ENCODE results near the gene MYL9. TPM values are rescaled to one million over a fixed set of nuclear protein-coding genes. Genes with fewer than 3 reads are reported as not detected.

The MYL9 gene
- total RNA-seq (2014; rRNA removed; shearing (Covaris generic)) (not detected in 2 replicates), total RNA-seq (2022) (not detected in 2 replicates), Bru-seq, nascent RNA (percentile 9 among the genes with signal in this experiment), BruChase-seq, experiment 1, labeled RNA remaining after a 6-hour chase (percentile 13 among the genes with signal in this experiment), BruChase-seq, experiment 2, labeled RNA remaining after a 2-hour chase (percentile 9 among the genes with signal in this experiment)
- long read RNA-seq, partial matches to known transcripts = 0 of 1 reads
- long read RNA-seq, other reads (novel, unspliced or antisense) = 1 of 1 reads

DNA sequence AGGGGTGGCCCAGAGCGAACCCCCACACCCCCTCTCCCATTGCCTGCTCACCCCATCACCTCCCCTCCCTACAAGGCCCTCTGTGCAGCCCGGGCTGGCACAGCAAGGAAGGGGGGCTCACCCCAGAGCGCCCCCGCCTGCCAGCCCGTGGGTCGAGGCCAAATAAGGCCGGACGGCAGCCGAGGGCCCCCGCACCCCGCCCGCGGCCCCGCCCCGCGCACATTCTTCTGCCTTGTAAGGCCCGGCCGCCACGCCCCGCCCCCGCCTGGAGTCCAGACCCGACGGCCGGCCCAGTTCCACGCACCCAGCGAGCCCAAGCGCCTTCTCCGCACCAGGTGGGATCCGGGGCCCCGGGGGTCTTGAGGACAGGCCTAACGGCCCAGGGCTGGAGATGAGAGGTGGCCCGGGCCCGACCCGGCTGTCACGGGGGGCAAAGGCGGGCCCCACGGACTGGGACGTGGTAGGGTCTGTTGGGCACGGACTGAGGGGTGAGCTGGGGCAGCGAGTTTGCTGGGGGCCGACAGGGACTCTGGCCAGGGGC lies at the start of gene MYL9:
TSS of gene MYL9 (plus strand) at position 293 of the 541 bp plus-strand sequence. CDS start 3,366 bp downstream, outside the sequence.
- ChIA-PET POLR2A (no interaction called here), CTCF (ENCODE audit: unreplicated experiment) (no interaction called here)
- intact Hi-C loops (cut with micrococcal nuclease; ENCODE audit: unreplicated experiment) = no loop called here
- no peaks in the 10 kb centered on the region for H4K20me1 ChIP-seq (ENCODE audit: insufficient read depth, low read length)
- BruUV-seq (replicated peaks) = no TSS peak
- H3K4me1 ChIP-seq (ENCODE audit: insufficient read depth, low read length, poor library complexity, severe bottlenecking) = no peaks in the 10 kb centered on the region
- H3K36me3 ChIP-seq (ENCODE audit: insufficient read depth, low read length) = no peaks in the 10 kb centered on the region
- H3K4me2 ChIP-seq (ENCODE audit: low read length) = no peak within 1 kb of the TSS
- H3K9me3 ChIP-seq (ENCODE audit: low read length) = no peaks in the 10 kb centered on the region
- H2AFZ ChIP-seq (ENCODE audit: low read length) = no peak within 1 kb of the TSS
- no peak for TF ChIP-seq EZH2phosphoT487 (IDR thresholded peaks at IDR 0.05; ENCODE audit: borderline replicate concordance, low read depth, low read length)
- TF ChIP-seq, protein P1, sequence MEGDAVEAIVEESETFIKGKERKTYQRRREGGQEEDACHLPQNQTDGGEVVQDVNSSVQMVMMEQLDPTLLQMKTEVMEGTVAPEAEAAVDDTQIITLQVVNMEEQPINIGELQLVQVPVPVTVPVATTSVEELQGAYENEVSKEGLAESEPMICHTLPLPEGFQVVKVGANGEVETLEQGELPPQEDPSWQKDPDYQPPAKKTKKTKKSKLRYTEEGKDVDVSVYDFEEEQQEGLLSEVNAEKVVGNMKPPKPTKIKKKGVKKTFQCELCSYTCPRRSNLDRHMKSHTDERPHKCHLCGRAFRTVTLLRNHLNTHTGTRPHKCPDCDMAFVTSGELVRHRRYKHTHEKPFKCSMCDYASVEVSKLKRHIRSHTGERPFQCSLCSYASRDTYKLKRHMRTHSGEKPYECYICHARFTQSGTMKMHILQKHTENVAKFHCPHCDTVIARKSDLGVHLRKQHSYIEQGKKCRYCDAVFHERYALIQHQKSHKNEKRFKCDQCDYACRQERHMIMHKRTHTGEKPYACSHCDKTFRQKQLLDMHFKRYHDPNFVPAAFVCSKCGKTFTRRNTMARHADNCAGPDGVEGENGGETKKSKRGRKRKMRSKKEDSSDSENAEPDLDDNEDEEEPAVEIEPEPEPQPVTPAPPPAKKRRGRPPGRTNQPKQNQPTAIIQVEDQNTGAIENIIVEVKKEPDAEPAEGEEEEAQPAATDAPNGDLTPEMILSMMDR (conservative IDR thresholded peaks at IDR 0.05; ENCODE audit: low read length) = no peak
- DNase-seq (ENCODE audit: low spot score) = no peak
- no peaks in the 10 kb centered on the region for H3K79me2 ChIP-seq (ENCODE audit: insufficient read depth, low read depth, low read length)
- no peak within 1 kb of the TSS for H3K4me3 ChIP-seq (ENCODE audit: low read depth, low read length, poor library complexity, severe bottlenecking)
- no peaks in the 10 kb centered on the region for H3K9me2 ChIP-seq (ENCODE audit: insufficient read depth, low read length)
- no peak within 1 kb of the TSS for H3K27ac ChIP-seq (ENCODE audit: low read depth, low read length, poor library complexity, severe bottlenecking)

DNA sequence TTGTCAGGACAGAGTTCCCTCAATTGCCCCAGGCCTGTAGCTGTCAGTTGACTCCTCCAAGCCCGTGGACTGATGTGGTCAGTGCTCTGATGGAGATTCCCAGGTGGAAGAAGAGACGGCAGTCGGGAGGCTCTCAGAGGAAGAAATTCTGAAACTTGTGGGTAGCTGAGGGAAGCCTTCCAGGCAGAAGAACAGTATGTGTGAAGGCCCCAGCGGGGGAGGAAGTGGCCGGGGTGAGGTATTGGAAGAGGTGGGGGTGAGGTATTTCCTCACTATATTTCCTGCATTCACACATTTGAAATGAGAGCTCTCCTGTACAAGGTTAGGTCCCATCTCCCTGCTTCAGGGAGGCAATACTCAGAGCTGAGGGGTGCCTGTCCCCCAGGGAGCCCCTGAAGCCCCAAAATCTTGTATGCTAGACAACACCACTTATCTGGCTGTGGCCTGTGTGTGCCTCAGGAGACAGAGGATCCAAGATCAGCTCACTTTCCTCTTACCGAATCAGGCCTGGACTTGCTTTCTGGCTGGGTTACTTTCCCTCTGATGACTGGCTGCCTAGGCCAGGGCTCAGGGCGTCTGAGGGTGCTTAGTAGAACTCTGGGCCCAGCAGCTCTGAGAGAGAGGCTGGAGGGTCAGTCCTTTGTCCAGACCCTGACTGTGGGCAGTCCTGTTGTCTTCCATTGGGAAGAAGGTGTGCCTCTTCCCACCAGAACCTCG lies 49.3 kb upstream of the MYL9 start:
- H3K36me3 ChIP-seq (ENCODE audit: insufficient read depth, low read length) = peaks cover 8% of the 10 kb centered on the region; the same call in 1 of the 2 replicates
- peak overlapping the region; percentile 8 for H3K27ac ChIP-seq (ENCODE audit: low read depth, low read length, poor library complexity, severe bottlenecking)
- no peak overlapping the region for H2AFZ ChIP-seq (ENCODE audit: low read length)
- TF ChIP-seq, protein P1 (conservative IDR thresholded peaks at IDR 0.05; ENCODE audit: low read length) = no peak
- TF ChIP-seq EZH2phosphoT487 (IDR thresholded peaks at IDR 0.05; ENCODE audit: borderline replicate concordance, low read depth, low read length) = no peak
- BruUV-seq (replicated peaks) = no TSS peak
- peak overlapping the region; percentile 8 for H3K4me3 ChIP-seq (ENCODE audit: low read depth, low read length, poor library complexity, severe bottlenecking)
- H3K4me1 ChIP-seq (ENCODE audit: insufficient read depth, low read length, poor library complexity, severe bottlenecking) = peaks cover 16% of the 10 kb centered on the region
- intact Hi-C loops (cut with micrococcal nuclease; ENCODE audit: unreplicated experiment) = no loop called here
- H3K9me3 ChIP-seq (ENCODE audit: low read length) = no peaks in the 10 kb centered on the region
- no peaks in the 10 kb centered on the region for H4K20me1 ChIP-seq (ENCODE audit: insufficient read depth, low read length)
- peak overlapping the region; percentile 47 for H3K4me2 ChIP-seq (ENCODE audit: low read length)
- H3K9me2 ChIP-seq (ENCODE audit: insufficient read depth, low read length) = no peaks in the 10 kb centered on the region
- H3K79me2 ChIP-seq (ENCODE audit: insufficient read depth, low read depth, low read length) = no peaks in the 10 kb centered on the region
- DNase-seq (ENCODE audit: low spot score) = peak; percentile 51
- CTCF ChIA-PET (ENCODE audit: unreplicated experiment) = no interaction called here
- POLR2A ChIA-PET = interaction anchor here (1.8 kb wide), 1 partner anchor 20 kb away, joined by 6 read pairs; no protein-coding TSS in a partner anchor
